ENCODE results near the gene NOP53. TPM values are rescaled to one million over a fixed set of nuclear protein-coding genes. Genes with fewer than 3 reads are reported as not detected.
"Not testable (repeated sequence)": the region's sequence is repeated elsewhere in the genome, so short reads cannot be mapped to it uniquely, and the experiment has no call there.

NOP53 gene
- total RNA-seq, 2 experiments from 2014 or later = 368 to 402 TPM

DNA sequence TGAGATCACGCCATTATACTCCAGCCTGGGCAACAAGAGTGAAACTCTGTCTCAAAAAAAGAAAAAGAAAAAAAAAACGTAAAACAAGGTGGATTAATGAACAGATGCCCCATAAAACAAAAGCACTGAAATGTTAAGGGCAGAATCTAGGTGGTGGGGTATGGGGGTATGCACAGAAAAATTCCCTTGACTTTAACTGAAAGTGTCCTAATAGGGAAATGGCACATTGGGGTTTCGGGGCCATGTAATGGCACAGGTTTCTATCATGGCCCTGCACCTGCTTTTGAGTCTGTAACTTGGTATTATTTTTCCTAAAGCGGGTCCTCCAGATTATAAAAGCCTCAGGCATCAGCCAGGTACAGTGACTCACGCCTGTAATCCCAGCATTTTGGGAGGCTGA is 16.2 kb downstream of the NOP53 start:
- Mint-ChIP-seq H3K36me3 (ENCODE audit: low read depth) (peaks cover 24% of the 10 kb centered on the region), H3K27ac (peak overlapping the region; percentile 27), H3K4me3 (no peak overlapping the region), H3K4me1 (peaks cover 4% of the 10 kb centered on the region), H3K27me3 (no peaks in the 10 kb centered on the region), H3K9me3 (no peaks in the 10 kb centered on the region)
- POLR2A ChIA-PET = no interaction called here
- DNase-seq = no peak
- CTCF ChIA-PET = interaction anchor here (1.2 kb wide), 1 partner anchor 15 kb away, joined by 3 read pairs; no protein-coding TSS in a partner anchor

DNA sequence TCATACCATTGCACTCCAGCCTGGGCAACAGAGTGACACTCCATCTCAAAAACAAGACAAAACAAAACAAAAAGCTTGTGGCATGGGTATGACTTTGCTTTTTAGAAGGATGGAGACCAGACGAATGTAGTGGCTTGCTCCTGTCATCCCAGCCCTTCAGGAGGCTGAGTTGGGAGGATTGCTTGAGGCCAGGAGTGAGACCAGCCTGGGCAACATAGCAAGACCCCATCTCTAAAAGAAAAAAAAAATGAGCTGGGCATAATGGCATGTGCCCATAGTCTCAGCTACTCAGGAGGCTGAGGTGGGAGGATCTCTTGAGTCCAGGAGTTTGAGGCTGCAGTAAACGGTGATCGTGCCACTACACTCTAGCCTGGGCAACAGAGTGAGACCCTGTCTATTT is 16.8 kb downstream of the NOP53 start:
- peaks cover 4% of the 10 kb centered on the region for H3K4me1 Mint-ChIP-seq
- no peak overlapping the region for H3K27ac Mint-ChIP-seq
- DNase-seq = no peak
- H3K27me3 Mint-ChIP-seq = no peaks in the 10 kb centered on the region
- no peak overlapping the region for H3K4me3 Mint-ChIP-seq
- peaks cover 19% of the 10 kb centered on the region for H3K36me3 Mint-ChIP-seq (ENCODE audit: low read depth)
- H3K9me3 Mint-ChIP-seq = no peaks in the 10 kb centered on the region
- POLR2A ChIA-PET = no interaction called here
- CTCF ChIA-PET = no interaction called here

DNA sequence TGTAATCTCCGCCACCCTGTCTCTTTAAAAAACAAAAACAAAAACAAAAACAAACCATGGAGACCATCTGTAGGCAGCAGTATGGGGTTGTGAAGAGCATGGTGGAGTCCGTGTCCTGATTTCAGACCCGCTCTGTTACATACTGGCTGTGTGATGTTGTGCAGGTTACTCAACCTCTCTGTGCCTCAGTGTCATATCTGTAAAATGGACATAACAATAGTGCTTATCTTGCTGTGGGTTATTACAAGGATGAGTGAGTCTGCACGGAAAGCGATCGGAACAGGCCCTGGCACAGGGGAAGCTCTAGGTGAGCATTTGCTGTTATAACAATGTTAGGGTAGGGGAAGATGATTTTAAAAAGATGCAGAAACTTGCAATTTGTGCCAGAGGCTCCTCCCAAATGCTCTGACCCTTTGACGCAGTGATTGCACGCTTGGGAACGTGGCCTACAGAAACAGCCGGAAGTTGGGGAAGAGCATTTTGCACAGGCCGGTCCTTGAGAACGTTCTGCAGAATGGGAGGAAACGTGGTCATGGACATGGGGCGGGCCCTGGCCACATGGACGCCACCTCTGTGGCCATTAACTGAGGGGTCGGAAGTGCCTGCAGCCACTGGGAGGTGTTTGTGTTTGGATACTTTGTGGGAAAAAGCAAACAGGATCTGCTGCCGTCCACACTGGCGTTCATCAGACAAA is 17.4 kb downstream of the NOP53 start:
- Mint-ChIP-seq H3K27ac (no peak overlapping the region), H3K4me3 (no peak overlapping the region), H3K27me3 (no peaks in the 10 kb centered on the region), H3K4me1 (peaks cover 4% of the 10 kb centered on the region), H3K9me3 (no peaks in the 10 kb centered on the region), H3K36me3 (ENCODE audit: low read depth) (peaks cover 14% of the 10 kb centered on the region)
- ChIA-PET POLR2A (no interaction called here), CTCF (interaction anchor here (0.6 kb wide), 1 partner anchor 75 kb away, joined by 3 read pairs; no protein-coding TSS in a partner anchor)
- no peak for DNase-seq

DNA sequence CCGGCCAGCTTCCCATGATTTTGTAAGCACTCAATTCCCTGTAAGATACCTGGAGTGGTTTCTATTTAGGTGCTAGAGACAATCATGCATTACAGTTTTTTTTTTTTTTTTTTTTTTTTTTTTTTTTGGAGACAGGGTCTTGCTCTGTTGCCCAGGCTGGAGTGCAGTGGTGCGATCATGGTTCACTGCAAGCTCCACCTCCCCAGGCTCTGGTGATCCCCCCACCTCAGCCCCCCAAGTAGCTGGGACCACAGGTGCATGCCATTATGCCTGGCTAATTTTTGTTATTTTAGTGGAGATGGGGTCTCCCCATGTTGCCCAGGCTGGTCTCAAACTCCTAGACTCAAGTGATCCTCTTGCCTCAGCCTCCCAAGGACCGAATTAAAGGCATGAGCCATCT is 19.4 kb downstream of the NOP53 start:
- H3K27ac Mint-ChIP-seq; H3K4me1 Mint-ChIP-seq; H3K27me3 Mint-ChIP-seq; H3K36me3 Mint-ChIP-seq (ENCODE audit: low read depth); H3K9me3 Mint-ChIP-seq; H3K4me3 Mint-ChIP-seq; DNase-seq; POLR2A ChIA-PET: not testable (repeated sequence)
- CTCF ChIA-PET = interaction anchor here (0.5 to 1.8 kb wide), 3 partner anchors 8 to 51 kb away, joined by 3 to 5 read pairs (median 3); partner anchors contain the start of gene NOP53

DNA sequence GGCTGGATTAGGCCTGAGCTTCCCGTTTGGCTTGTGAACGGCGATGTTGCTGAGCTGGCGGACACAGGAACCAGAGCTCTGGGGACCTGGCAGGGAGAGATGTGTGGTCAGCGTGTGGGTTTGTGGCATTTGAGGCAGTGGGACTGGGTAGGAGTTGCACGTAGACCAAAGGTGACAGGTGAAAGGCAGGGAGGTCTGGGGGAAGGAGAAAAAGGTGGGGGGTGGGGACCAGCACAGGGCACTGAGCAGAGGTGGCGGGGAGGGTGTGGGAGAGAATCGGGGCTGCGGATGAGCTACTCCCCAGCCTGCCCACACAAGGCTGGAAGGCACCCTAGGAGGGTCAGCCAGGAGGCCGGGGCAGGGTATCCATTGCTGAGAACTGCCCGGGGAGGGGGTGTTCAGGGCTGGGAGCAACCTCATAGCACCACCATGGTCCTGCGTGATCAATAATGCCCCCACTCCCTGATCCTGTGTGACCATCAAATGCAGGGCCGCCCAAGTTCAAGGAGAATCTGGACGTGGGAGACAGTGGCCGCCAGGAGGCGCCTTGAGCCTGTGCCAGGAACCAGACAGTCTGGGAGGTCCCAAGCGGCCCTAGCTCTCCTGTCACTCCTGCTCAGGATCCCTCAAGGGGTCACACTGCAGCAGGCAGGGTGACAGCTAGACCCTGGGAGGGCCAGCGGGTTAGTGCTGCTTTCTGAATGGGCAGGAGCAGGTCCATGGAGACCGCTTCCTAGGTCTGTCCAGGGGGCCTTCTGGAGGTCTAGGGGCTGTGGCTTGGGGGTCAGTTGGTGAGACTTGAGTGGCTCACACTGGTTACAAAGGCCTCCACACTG is 20.4 kb downstream of the NOP53 start:
- Mint-ChIP-seq H3K27ac (no peak overlapping the region), H3K4me1 (peaks cover 12% of the 10 kb centered on the region), H3K4me3 (no peak overlapping the region), H3K27me3 (peaks cover 4% of the 10 kb centered on the region), H3K36me3 (ENCODE audit: low read depth) (no peaks in the 10 kb centered on the region), H3K9me3 (no peaks in the 10 kb centered on the region)
- ChIA-PET POLR2A (no interaction called here), CTCF (interaction anchor here (0.6 to 1.8 kb wide), 4 partner anchors 9 to 426 kb away, joined by 3 to 5 read pairs (median 4); partner anchors contain the start of gene NOP53)
- peak; percentile 54 for DNase-seq

DNA sequence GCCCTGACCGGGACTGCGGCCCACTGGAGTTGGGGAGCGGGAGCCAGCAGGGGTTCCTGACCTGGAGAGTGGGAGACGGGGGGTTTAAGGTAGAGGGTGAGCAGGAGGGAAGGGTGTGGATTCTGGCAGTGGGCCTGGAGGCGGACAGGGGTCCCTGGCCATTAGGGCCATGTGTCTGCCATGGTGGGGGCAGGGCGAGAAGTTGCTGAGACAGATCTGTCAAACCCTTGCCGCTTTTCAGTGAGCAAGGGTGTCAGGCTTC is 20.9 kb downstream of the NOP53 start:
- Mint-ChIP-seq H3K27me3 (peaks cover 4% of the 10 kb centered on the region), H3K4me3 (no peak overlapping the region), H3K36me3 (ENCODE audit: low read depth) (no peaks in the 10 kb centered on the region), H3K4me1 (peaks cover 12% of the 10 kb centered on the region), H3K9me3 (no peaks in the 10 kb centered on the region), H3K27ac (no peak overlapping the region)
- no peak for DNase-seq
- ChIA-PET CTCF (interaction anchor here (0.6 to 1.8 kb wide), 2 partner anchors 9 to 47 kb away, joined by 4 to 5 read pairs; no protein-coding TSS in a partner anchor), POLR2A (no interaction called here)

DNA sequence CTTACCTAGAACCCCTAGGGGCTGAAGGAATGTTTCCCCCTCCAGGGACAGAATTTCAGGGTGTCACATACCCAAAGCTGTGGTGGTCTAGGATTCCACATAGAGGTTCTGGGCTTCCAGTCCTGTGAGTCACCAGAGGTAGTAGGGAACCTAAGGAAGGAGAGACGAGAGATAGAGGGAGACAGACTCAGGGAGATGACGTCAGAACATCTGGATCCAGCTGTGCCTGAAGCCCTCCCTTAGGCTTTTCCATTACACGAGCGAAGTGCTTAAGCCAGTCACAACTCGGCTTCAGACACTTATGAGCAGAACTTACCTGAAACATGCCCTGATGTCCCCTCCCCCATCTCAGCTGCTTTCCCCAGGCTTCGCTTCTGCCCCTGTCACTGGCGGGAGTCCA is 21.3 kb downstream of the NOP53 start:
- Mint-ChIP-seq H3K36me3 (ENCODE audit: low read depth) (no peaks in the 10 kb centered on the region), H3K4me3 (no peak overlapping the region), H3K9me3 (no peaks in the 10 kb centered on the region), H3K27me3 (peaks cover 6% of the 10 kb centered on the region), H3K4me1 (peaks cover 12% of the 10 kb centered on the region), H3K27ac (no peak overlapping the region)
- CTCF ChIA-PET = interaction anchor here (0.9 kb wide), 1 partner anchor 330 kb away, joined by 3 read pairs; no protein-coding TSS in a partner anchor
- no peak for DNase-seq
- POLR2A ChIA-PET = no interaction called here

DNA sequence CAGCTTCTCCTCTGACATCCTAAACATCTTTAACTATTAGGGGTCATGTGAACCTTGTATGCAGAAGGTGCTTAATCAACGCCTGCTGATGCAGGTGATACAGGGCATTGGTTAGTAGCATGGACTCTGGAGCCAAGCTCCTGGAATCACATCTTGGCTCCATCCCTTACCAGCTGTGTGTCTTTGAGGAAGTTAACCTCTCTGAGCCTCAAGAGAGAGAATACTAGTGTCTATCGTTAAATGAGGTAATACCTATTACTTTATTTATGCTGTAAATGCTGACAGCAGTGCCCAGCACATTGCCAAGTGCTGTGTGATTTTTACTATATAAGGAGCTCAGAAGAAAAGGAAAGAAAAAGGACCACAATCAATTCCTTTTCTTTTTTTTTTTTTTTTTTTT is 22.0 kb downstream of the NOP53 start:
- ChIA-PET CTCF (interaction anchor here (0.9 to 1.1 kb wide), 2 partner anchors 11 to 331 kb away, joined by 3 to 4 read pairs; partner anchors contain the start of gene SELENOW), POLR2A (no interaction called here)
- no peaks in the 10 kb centered on the region for H3K9me3 Mint-ChIP-seq
- no peaks in the 10 kb centered on the region for H3K36me3 Mint-ChIP-seq (ENCODE audit: low read depth)
- H3K4me3 Mint-ChIP-seq = no peak overlapping the region
- H3K27me3 Mint-ChIP-seq = peaks cover 6% of the 10 kb centered on the region
- H3K4me1 Mint-ChIP-seq = peaks cover 12% of the 10 kb centered on the region
- H3K27ac Mint-ChIP-seq = no peak overlapping the region
- DNase-seq = no peak

DNA sequence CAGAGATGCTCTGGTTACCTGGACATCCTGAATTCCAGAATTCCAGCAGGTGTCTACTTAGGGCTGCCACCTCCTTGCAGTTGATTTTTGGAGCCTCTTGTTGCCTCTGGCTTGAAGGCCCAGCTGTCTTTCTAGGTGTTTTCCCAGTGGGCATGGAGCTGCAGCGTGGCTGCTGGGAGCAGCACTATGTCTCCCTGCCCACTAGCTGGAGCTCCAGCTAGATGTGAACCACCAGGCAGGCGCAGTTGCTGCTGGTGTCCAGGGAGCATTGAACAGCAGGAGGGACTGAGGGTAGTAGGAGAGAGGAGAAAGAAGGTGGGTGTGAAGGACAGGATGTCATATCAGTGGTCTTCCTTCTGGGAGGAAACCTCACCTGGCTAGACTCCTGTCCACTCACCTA is 23.3 kb downstream of the NOP53 start:
- peaks cover 6% of the 10 kb centered on the region for H3K27me3 Mint-ChIP-seq
- H3K36me3 Mint-ChIP-seq (ENCODE audit: low read depth) = no peaks in the 10 kb centered on the region
- no peak overlapping the region for H3K4me3 Mint-ChIP-seq
- DNase-seq = no peak
- H3K27ac Mint-ChIP-seq = no peak overlapping the region
- no peaks in the 10 kb centered on the region for H3K9me3 Mint-ChIP-seq
- ChIA-PET POLR2A (no interaction called here), CTCF (interaction anchor here (1.1 kb wide), 1 partner anchor 9 kb away, joined by 4 read pairs; the partner anchor contains the start of gene SELENOW)
- H3K4me1 Mint-ChIP-seq = peaks cover 12% of the 10 kb centered on the region

DNA sequence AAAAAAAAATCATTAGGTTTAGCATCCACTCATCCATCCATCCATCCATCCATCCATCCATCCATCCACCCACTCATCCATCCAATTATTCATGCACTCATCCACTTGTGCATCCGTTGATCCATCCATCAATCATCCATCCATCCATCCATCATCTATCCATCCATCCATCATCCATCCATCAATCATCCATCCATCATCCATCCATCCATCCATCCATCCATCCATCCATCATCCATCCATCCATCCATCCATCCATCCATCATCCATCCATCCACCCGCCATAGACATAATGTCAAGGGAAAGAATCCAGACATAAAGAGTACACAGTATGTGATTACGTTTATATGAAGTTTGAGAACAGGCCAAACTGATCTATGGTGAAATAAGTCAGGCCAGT is 24.2 kb downstream of the NOP53 start:
- ChIA-PET CTCF (no interaction called here), POLR2A (no interaction called here)
- no peaks in the 10 kb centered on the region for H3K36me3 Mint-ChIP-seq (ENCODE audit: low read depth)
- no peak for DNase-seq
- no peaks in the 10 kb centered on the region for H3K9me3 Mint-ChIP-seq
- no peak overlapping the region for H3K27ac Mint-ChIP-seq
- peaks cover 12% of the 10 kb centered on the region for H3K4me1 Mint-ChIP-seq
- H3K4me3 Mint-ChIP-seq = no peak overlapping the region
- H3K27me3 Mint-ChIP-seq = peaks cover 6% of the 10 kb centered on the region

DNA sequence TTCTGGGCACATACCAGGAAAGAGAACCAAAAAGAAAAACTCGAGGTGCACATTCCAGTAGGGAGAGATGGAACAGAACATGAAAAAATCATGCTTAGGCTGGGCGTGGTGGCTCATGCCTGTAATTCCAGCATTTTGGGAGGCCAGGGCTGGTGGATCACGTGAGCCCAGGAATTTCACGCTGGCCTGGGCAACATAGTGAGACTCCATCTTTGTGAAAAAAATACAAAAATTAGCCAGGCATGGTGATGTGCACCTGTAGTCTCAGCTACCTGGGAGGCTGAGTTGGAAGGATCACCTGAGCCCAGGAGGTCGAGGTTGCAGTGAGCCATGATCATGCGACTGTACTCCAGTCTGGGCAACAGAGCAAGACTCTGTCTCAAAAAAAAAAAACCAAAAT is 25.9 kb downstream of the NOP53 start:
- POLR2A ChIA-PET; H3K36me3 Mint-ChIP-seq (ENCODE audit: low read depth); CTCF ChIA-PET; DNase-seq; H3K9me3 Mint-ChIP-seq; H3K27ac Mint-ChIP-seq; H3K4me3 Mint-ChIP-seq; H3K27me3 Mint-ChIP-seq; H3K4me1 Mint-ChIP-seq: not testable (repeated sequence)

DNA sequence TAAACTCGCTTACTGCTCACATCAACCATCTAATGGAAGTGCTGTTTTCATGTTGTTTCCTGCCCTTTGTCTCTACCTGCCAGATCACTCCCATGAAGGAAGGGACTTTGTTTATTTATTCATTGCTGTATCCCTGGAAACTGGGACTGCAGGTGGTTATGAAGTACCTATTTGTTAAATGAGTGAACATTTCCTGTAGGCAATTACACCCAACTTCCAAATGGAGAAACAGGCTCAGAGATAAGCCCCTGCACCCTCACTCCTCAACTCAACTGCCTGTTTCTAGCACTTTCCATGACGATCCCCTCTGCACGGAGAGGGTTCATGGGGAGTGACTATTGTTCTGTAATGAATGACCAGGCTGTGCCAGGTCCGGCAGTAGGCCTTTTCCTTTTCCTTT is 31.2 kb downstream of the NOP53 start:
- POLR2A ChIA-PET = no interaction called here
- peaks cover 31% of the 10 kb centered on the region for H3K4me1 Mint-ChIP-seq
- DNase-seq = no peak
- H3K4me3 Mint-ChIP-seq = peak overlapping the region; percentile 30
- H3K36me3 Mint-ChIP-seq (ENCODE audit: low read depth) = peaks cover 11% of the 10 kb centered on the region
- peaks cover under 1% of the 10 kb centered on the region for H3K27me3 Mint-ChIP-seq
- no peaks in the 10 kb centered on the region for H3K9me3 Mint-ChIP-seq
- CTCF ChIA-PET = interaction anchor here (0.7 to 1.1 kb wide), 3 partner anchors 11 to 1061 kb away, joined by 3 read pairs; no protein-coding TSS in a partner anchor
- peak overlapping the region; percentile 0 for H3K27ac Mint-ChIP-seq

DNA sequence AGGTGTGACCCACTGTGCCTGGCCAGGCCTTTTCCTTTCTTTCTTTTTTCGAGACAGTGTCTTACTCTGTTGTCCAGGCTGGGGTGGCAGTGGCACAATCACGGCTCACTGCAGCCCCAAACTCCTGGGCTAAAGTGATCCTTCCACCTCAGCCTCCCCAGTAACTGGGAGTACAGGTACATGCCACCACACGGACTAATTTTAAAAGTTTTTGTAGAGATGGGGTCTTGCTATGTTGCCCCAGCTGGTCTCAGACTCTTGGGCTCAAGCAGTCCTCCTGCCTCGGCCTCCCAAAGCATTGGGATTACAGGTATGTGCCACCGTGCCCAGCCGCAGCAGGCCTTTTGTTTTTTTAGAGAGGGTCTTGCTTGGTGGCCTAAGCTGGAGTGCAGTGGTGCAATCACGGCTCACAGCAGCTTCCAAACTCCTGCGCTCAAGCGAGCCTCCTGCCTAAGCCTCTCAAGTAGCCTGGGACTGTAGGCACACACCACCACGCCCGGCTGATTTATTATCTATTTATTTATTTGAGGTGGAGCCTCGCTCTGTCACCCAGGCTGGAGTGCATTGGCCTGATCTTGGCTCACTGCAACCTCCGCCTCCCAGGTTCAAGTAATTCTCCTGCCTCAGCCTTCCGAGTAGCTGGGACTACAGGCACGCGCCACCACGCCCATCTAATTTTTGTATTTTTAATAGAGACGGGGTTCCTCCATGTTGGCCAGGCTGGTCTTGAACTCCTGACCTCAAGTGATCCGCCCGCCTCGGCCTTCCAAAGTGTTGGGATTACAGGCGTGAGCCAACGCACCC is 32.1 kb downstream of the NOP53 start:
- H3K36me3 Mint-ChIP-seq (ENCODE audit: low read depth) = peaks cover 16% of the 10 kb centered on the region
- H3K4me1 Mint-ChIP-seq = peaks cover 36% of the 10 kb centered on the region
- POLR2A ChIA-PET, DNase-seq, H3K9me3 Mint-ChIP-seq, H3K27me3 Mint-ChIP-seq: not testable (repeated sequence)
- peak overlapping the region; percentile 97 for H3K27ac Mint-ChIP-seq
- peak overlapping the region; percentile 97 for H3K4me3 Mint-ChIP-seq
- CTCF ChIA-PET = interaction anchor here (0.7 to 1.4 kb wide), 4 partner anchors 10 to 1062 kb away, joined by 3 to 4 read pairs (median 4); no protein-coding TSS in a partner anchor

Measured in activated CD4-positive, alpha-beta T cell treated with anti-CD3 and anti-CD28 coated beads, Interleukin-2, amount 10 ng/mL, durations not matched to agents 7 days and 5 days (primary cell).